IPS-15b (cell line): ENCODE measurements around the gene GDE1.
A peak's percentile ranks its signal among the peaks of the same experiment; 100 is the strongest.

Source experiments
- H3K27me3 ChIP-seq: one replicate; pipeline ENCODE4 v1.6.1; 2013; ENCODE audit warnings: low read length; ENCODE audit not compliant: control insufficient read depth, insufficient read depth
- H3K36me3 ChIP-seq: one replicate; pipeline ENCODE4 v1.6.1; 2013; ENCODE audit warnings: low read length; ENCODE audit not compliant: control insufficient read depth, insufficient read depth
- H3K4me1 ChIP-seq: one replicate; pipeline ENCODE4 v1.6.1; 2013; ENCODE audit warnings: mild to moderate bottlenecking, low read length; ENCODE audit not compliant: control insufficient read depth, insufficient read depth
- H3K4me3 ChIP-seq: one replicate; pipeline ENCODE4 v1.5.1; 2013; ENCODE audit warnings: low read depth, low read length
- H3K9ac ChIP-seq: one replicate; pipeline ENCODE4 v1.6.1; 2013; ENCODE audit warnings: low read depth, mild to moderate bottlenecking, low read length
- H3K9me3 ChIP-seq: one replicate; pipeline ENCODE4 v1.6.1; 2013; ENCODE audit warnings: mild to moderate bottlenecking, low read length; ENCODE audit not compliant: control insufficient read depth, insufficient read depth

The GDE1 gene

DNA sequence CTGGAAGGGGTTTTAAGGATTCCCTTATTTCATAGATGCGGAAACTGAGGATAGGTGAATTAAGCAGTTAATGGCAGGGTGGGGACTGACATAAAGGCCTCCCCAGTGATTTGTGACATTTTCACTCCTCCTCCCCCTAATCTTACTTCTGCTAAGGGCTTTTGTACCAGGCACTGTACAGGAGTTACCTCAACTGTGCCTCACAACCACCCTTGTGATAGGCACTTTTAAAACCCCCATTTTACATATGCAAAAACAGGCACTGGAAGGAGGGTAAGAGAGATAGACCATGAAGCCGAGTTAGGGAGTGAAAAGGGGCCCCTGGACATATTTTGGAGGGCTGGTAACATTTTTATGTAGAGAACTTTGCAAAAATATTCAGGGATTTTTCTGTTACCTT is 862 bp upstream of the GDE1 start:
- Histone ChIP-seq H3K36me3 (no peaks in the 10 kb centered on the region), H3K27me3 (no peaks in the 10 kb centered on the region), H3K4me3 (no peak overlapping the region), H3K9me3 (no peaks in the 10 kb centered on the region), H3K4me1 (peaks cover 15% of the 10 kb centered on the region), H3K9ac (no peak overlapping the region)

- Histone ChIP-seq H3K4me1 (peaks cover 15% of the 10 kb centered on the region), H3K9ac (no peak overlapping the region), H3K36me3 (no peaks in the 10 kb centered on the region), H3K27me3 (no peaks in the 10 kb centered on the region), H3K4me3 (peak overlapping the region; percentile 43), H3K9me3 (no peaks in the 10 kb centered on the region)
These were observed 467 bp upstream of the GDE1 start for GRCh38 chr16:19522397-19522732.

- Histone ChIP-seq H3K4me3 (peak overlapping the region; percentile 91), H3K36me3 (no peaks in the 10 kb centered on the region), H3K4me1 (peaks cover 15% of the 10 kb centered on the region), H3K27me3 (no peaks in the 10 kb centered on the region), H3K9ac (peak overlapping the region; percentile 87), H3K9me3 (no peaks in the 10 kb centered on the region)
These were observed 1.0 kb downstream of the GDE1 start for GRCh38 chr16:19520861-19521331.

DNA sequence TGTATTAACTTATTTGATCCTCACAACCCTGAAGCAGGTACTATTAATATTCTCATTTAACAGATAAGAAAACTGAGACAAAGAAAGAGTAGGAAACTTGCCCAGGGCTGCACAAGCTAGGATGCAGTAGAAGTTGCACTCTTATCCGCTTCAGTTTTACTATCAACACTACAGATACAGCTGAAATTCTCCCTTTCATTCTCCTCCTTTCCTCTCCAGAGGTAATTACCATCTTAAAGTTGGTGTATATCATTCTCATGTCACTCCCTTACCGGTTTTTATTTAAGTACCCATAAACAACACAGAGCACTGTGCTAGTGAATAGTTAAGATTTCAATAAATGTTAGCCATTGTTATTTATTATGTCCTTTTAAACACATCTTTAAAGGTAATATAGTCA is 3.5 kb downstream of the GDE1 start:
- H3K9me3 ChIP-seq, result no peaks in the 10 kb centered on the region

GRCh38 chr16:19517424-19518089 is 4.3 kb downstream of the GDE1 start:
- Histone ChIP-seq H3K4me1 (peaks cover 7% of the 10 kb centered on the region), H3K36me3 (no peaks in the 10 kb centered on the region), H3K9me3 (no peaks in the 10 kb centered on the region), H3K4me3 (no peak overlapping the region), H3K27me3 (no peaks in the 10 kb centered on the region), H3K9ac (no peak overlapping the region)

More for the DNA sequence above, 3.5 kb downstream of the GDE1 start:
- Histone ChIP-seq H3K27me3 (no peaks in the 10 kb centered on the region), H3K4me1 (peaks cover 12% of the 10 kb centered on the region), H3K36me3 (no peaks in the 10 kb centered on the region), H3K4me3 (no peak overlapping the region), H3K9ac (no peak overlapping the region)

DNA sequence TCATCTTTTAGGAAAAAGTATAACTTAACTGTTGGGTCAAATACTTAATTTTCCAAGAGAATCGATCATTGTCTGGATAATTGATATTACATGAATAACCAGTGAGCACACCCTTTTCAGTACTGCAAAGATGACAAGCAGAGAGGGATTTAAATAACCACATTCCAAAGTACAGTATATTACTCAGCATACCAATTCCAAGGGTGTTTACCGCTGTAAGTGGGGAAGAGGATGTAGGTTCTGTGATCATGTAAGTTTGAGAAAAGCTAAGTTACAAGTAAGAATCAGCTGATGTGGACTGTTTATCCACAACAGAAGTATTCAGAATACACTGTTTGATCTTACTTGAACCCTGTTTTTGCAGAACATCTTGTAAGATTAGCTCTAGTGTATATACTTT is 6.1 kb downstream of the GDE1 start:
- Histone ChIP-seq H3K36me3 (no peaks in the 10 kb centered on the region), H3K9ac (no peak overlapping the region), H3K4me3 (no peak overlapping the region), H3K9me3 (no peaks in the 10 kb centered on the region), H3K27me3 (no peaks in the 10 kb centered on the region), H3K4me1 (peaks cover 2% of the 10 kb centered on the region)

DNA sequence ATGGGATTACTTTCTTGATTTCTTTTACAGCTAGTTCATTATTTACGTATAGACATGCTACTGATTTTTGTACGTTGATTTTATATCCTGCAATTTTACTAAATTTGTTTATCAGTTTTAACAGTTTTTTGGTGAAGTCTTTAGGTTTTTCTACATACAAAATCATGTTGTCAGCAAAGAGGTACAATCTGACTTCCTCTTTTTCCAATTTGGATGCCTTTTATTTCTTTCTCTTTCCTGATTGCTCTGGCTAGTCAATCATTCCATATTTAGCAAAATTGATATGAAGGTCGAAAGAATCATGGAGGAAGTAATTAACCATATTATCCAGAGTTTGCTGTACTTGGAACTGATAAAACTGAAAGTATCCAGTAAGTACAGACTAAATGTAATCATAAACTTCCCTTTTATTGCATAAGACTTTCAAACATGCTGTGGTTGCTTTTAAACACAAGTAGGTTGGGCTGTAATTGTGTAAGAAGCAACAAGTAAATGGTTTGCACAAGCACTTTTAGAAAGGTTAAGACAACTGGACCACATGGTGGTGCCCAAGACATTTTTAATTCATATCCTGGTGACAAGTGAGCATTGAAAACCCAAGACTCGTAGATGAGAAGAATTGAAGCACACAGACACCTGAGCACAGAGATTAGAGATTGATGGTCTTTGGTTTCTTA is 8.4 kb downstream of the GDE1 start:
- H3K4me3 ChIP-seq, result no peak overlapping the region
- H3K36me3 ChIP-seq, result peaks cover 2% of the 10 kb centered on the region
- no peak overlapping the region for H3K9ac ChIP-seq
- H3K27me3 ChIP-seq, result no peaks in the 10 kb centered on the region
- no peaks in the 10 kb centered on the region for H3K9me3 ChIP-seq
- no peaks in the 10 kb centered on the region for H3K4me1 ChIP-seq

DNA sequence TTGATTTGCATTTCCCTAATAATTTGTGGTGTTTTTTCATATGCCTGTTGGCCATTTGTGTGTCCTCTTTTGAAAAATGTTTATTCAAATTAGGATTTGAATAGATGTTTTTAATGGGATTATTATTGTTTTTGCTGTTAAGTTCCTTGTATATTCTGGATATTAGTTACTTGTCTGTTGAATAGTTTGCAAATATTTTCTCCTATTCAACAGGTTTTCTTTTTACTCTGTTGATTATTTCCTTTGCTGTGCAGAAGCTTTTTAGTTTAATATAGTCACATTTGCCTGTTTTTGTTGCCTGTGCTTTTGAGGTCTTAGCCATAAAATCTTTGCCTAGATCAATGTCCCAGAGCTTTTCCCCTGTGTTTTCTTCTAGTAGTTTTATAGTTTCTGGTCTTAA is 9.6 kb downstream of the GDE1 start:
- no peak overlapping the region for H3K9ac ChIP-seq
- no peaks in the 10 kb centered on the region for H3K4me1 ChIP-seq
- H3K27me3 ChIP-seq, result no peaks in the 10 kb centered on the region
- H3K4me3 ChIP-seq, result no peak overlapping the region
- H3K9me3 ChIP-seq, result no peaks in the 10 kb centered on the region
- peaks cover 2% of the 10 kb centered on the region for H3K36me3 ChIP-seq

GRCh38 chr16:19507867-19508266 is 14.0 kb downstream of the GDE1 start:
- Histone ChIP-seq H3K4me3 (no peak overlapping the region), H3K9ac (no peak overlapping the region), H3K27me3 (no peaks in the 10 kb centered on the region), H3K4me1 (no peaks in the 10 kb centered on the region), H3K9me3 (no peaks in the 10 kb centered on the region), H3K36me3 (peaks cover 13% of the 10 kb centered on the region)

GRCh38 chr16:19506965-19507364 is 14.9 kb downstream of the GDE1 start:
- Histone ChIP-seq H3K27me3 (no peaks in the 10 kb centered on the region), H3K9ac (no peak overlapping the region), H3K4me3 (no peak overlapping the region), H3K4me1 (no peaks in the 10 kb centered on the region), H3K36me3 (peaks cover 18% of the 10 kb centered on the region), H3K9me3 (no peaks in the 10 kb centered on the region)

GRCh38 chr16:19505600-19506303 is 16.1 kb downstream of the GDE1 start:
- peaks cover 26% of the 10 kb centered on the region for H3K36me3 ChIP-seq
- no peaks in the 10 kb centered on the region for H3K4me1 ChIP-seq
- no peak overlapping the region for H3K9ac ChIP-seq
- H3K4me3 ChIP-seq, result no peak overlapping the region
- H3K27me3 ChIP-seq, result no peaks in the 10 kb centered on the region
- no peaks in the 10 kb centered on the region for H3K9me3 ChIP-seq
